Prostate gland (tissue), 2 donors: ENCODE measurements around the gene RNF223. TPM values are rescaled to one million over a fixed set of nuclear protein-coding genes. Genes with fewer than 3 reads are reported as not detected.

ENCODE experiments used
- DNase-seq: peaks from one replicate; pipeline ENCODE4 v3.0.0-alpha.2; 2019; ENCODE audit warnings: low spot score
- H3K27ac ChIP-seq, 2 donors: fragments of 200-600 bp; sonication (generic); 2 replicates each; pipeline ENCODE4 v1.5.1; 2017 to 2019
- H3K27me3 ChIP-seq: fragments of 200-600 bp; sonication (generic); replicated peaks from 2 replicates; pipeline ENCODE4 v1.5.1; 2019; ENCODE audit not compliant: insufficient read depth
- H3K36me3 ChIP-seq, 2 donors: fragments of 200-600 bp; sonication (generic); 1 replicate in 1 of 2; 2 replicates in 1 of 2; pipeline versions ENCODE4 v1.5.1 to v1.8.1; 2017 to 2019
- H3K4me1 ChIP-seq: fragments of 200-600 bp; sonication (generic); replicated peaks from 2 replicates; pipeline ENCODE4 v1.5.1; 2019
- H3K4me3 ChIP-seq, 2 donors: fragments of 200-600 bp; sonication (generic); 2 replicates each; pipeline ENCODE4 v1.5.1; 2017 to 2019
- H3K9me3 ChIP-seq: fragments of 200-600 bp; sonication (generic); 2 replicates; pipeline ENCODE4 v1.5.1; 2017
- CTCF ChIP-seq, 4 experiments: fragments of 200-600 bp in 2 of 4; fragments of 450-650 bp in 2 of 4; sonication (generic) in 2 of 4; IDR thresholded peaks; 1 replicate in 3 of 4; 2 replicates in 1 of 4; pipeline ENCODE4 v1.5.1; 2016 to 2019; ENCODE audit warnings: antibody characterized with exemption in 4 of 4, mild to moderate bottlenecking in 2 of 4, moderate library complexity in 2 of 4
- POLR2A ChIP-seq: fragments of 450-650 bp; IDR thresholded peaks from one replicate; pipeline ENCODE4 v1.6.1; 2016; ENCODE audit warnings: antibody characterized with exemption, mild to moderate bottlenecking
- POLR2AphosphoS5 ChIP-seq: sonication (generic); formaldehyde crosslinking; IDR thresholded peaks from one replicate; pipeline ENCODE4 v1.6.1; 2017; ENCODE audit warnings: antibody characterized with exemption
- WGBS: methylation state at CpG from one replicate; pipeline ENCODE4 v1.1.5; 2018; 5-methylcytosine and 5-hydroxymethylcytosine counted together
- intact Hi-C: fragments of 100-400 bp; cut with DNase I; formaldehyde crosslinking; loops from one replicate; pipeline ENCODE4 v1.14.2; 2022
- total RNA-seq, 2 donors: library from RNA; depleted of rRNA; stranded (reverse); fragments of >200 nt; gene quantifications; one replicate each; pipeline ENCODE4 v1.1.0, GENCODE V29; 2016

Gene RNF223
- total RNA-seq, 2 donors from 2014 or later: 1.4 to 1.8 TPM

GRCh38 chr1:1063261-1063944 is 10.7 kb downstream of the RNF223 start:
- H3K36me3 ChIP-seq: no peaks in the 10 kb centered on the region
- intact Hi-C loops: loop anchor here (1.0 kb wide), 1 partner anchor 80 kb away; no protein-coding TSS in a partner anchor
- peaks cover 4% of the 10 kb centered on the region for H3K4me1 ChIP-seq
- TF ChIP-seq POLR2A (no peak), POLR2AphosphoS5 (no peak), CTCF (IDR thresholded peaks at IDR 0.05) (no peak)
- H3K27ac ChIP-seq: no peak overlapping the region
- DNase-seq: no peak
- no peaks in the 10 kb centered on the region for H3K9me3 ChIP-seq
- H3K4me3 ChIP-seq: no peak overlapping the region
- 70% methylated on average over 24 of the region's 24 CpGs for WGBS
- H3K27me3 ChIP-seq: peaks cover 8% of the 10 kb centered on the region

- intact Hi-C loops: loop anchor here (1.0 kb wide), 1 partner anchor 79 kb away; no protein-coding TSS in a partner anchor
- no peaks in the 10 kb centered on the region for H3K36me3 ChIP-seq
- H3K27me3 ChIP-seq: peaks cover 9% of the 10 kb centered on the region
- H3K9me3 ChIP-seq: no peaks in the 10 kb centered on the region
- peaks cover 4% of the 10 kb centered on the region for H3K4me1 ChIP-seq
- no peak overlapping the region for H3K27ac ChIP-seq
- H3K4me3 ChIP-seq: no peak overlapping the region
- no peak for DNase-seq
- WGBS: 35% methylated on average over 29 of the region's 29 CpGs
- TF ChIP-seq POLR2A: no peak
- no peak for TF ChIP-seq POLR2AphosphoS5
- no peak for TF ChIP-seq CTCF (IDR thresholded peaks at IDR 0.05)
Measured at GRCh38 chr1:1062348-1063163, 11.6 kb downstream of the RNF223 start.

DNA sequence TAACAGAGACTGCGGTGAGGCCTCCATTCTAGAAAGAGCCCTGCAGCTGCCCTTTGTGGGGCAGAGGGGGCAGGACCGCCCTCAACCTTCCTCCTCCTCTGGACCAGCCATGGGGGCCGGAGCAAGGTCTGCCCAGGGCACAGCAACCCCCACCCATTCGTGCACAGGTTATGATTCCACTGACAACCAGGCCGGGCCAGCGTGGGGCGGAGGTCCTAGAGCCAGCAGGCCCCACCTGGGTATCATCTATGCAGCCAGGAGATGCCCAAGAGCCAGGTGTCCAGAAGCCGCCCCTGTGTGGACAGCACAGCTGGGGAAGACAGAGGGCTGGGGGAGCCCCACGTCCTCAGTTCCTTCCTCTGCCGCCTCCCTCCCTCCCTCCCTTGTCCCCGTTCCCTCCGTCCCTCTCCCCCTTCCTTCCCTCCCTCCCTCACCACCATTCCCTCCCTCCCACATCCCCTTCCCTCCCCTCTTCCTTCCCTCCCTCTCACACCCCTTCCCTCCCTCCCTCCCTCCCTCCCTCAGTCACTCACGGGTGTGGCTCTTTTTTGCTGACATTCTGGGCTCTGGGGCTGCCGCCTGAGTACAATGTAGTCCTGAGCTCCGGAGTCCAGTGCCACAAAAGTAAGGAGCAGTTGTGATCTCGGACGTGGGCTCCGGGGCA is 12.3 kb downstream of the RNF223 start:
- 51% methylated on average over 16 of the region's 18 CpGs for WGBS
- peaks cover 4% of the 10 kb centered on the region for H3K4me1 ChIP-seq
- no peaks in the 10 kb centered on the region for H3K36me3 ChIP-seq
- no peak overlapping the region for H3K4me3 ChIP-seq
- TF ChIP-seq POLR2AphosphoS5 (no peak), POLR2A (no peak), CTCF (IDR thresholded peaks at IDR 0.05) (no peak)
- DNase-seq: no peak
- peaks cover 9% of the 10 kb centered on the region for H3K27me3 ChIP-seq
- intact Hi-C loops: no loop called here
- no peaks in the 10 kb centered on the region for H3K9me3 ChIP-seq
- no peak overlapping the region for H3K27ac ChIP-seq

- peaks cover 9% of the 10 kb centered on the region for H3K27me3 ChIP-seq
Measured at GRCh38 chr1:1060281-1061000, 13.7 kb downstream of the RNF223 start.

More at GRCh38 chr1:1060281-1061000, 13.7 kb downstream of the RNF223 start:
- no peak for TF ChIP-seq POLR2A
- TF ChIP-seq CTCF (IDR thresholded peaks at IDR 0.05): no peak
- no peak for TF ChIP-seq POLR2AphosphoS5
- Histone ChIP-seq H3K27ac (no peak overlapping the region), H3K4me3 (no peak overlapping the region), H3K9me3 (no peaks in the 10 kb centered on the region), H3K4me1 (peaks cover 4% of the 10 kb centered on the region), H3K36me3 (no peaks in the 10 kb centered on the region)
- no peak for DNase-seq
- WGBS: 50% methylated on average over 38 of the region's 38 CpGs
- intact Hi-C loops: no loop called here
